Activated CD4-positive, alpha-beta memory T cell treated with anti-CD3 and anti-CD28 coated beads for 36 hours (primary cell): ENCODE data around the gene CCDC116. TPM values are rescaled to one million over a fixed set of nuclear protein-coding genes. Genes with fewer than 3 reads are reported as not detected.
A peak's percentile ranks its signal among the peaks of the same experiment; 100 is the strongest.
"Not testable (repeated sequence)": the region's sequence is repeated elsewhere in the genome, so short reads cannot be mapped to it uniquely, and the experiment has no call there.

Source experiments
- CTCF ChIA-PET: fragments of 350-600 bp; sonication (Branson Sonifier 250); formaldehyde crosslinking; loops from one replicate; lab custom pipeline; 2021; ENCODE audit warnings: antibody characterized with exemption, inconsistent platforms; lab: Charles Lee
- POLR2A ChIA-PET: fragments of 350-600 bp; sonication (Branson Sonifier 250); formaldehyde crosslinking; loops from one replicate; lab custom pipeline; 2021; ENCODE audit warnings: antibody characterized with exemption; lab: Charles Lee
- DNase-seq: peaks from one replicate; pipeline ENCODE4 v3.0.0-alpha.2; 2020
- H3K27ac Mint-ChIP-seq: one replicate; pipeline ENCODE4 v1.8.0; 2021; ENCODE audit warnings: mixed read lengths
- H3K27me3 Mint-ChIP-seq: one replicate; pipeline ENCODE4 v1.8.0; 2021; ENCODE audit warnings: mixed read lengths
- H3K36me3 Mint-ChIP-seq: one replicate; pipeline ENCODE4 v1.8.0; 2021; ENCODE audit warnings: mixed read lengths
- H3K4me1 Mint-ChIP-seq: one replicate; pipeline ENCODE4 v1.8.0; 2021; ENCODE audit warnings: low read depth, mixed read lengths
- H3K4me3 Mint-ChIP-seq: one replicate; pipeline ENCODE4 v1.8.0; 2021; ENCODE audit warnings: mild to moderate bottlenecking, mixed read lengths
- H3K9me3 Mint-ChIP-seq: one replicate; pipeline ENCODE4 v1.8.0; 2021; ENCODE audit warnings: mixed read lengths
- intact Hi-C: fragments of 100-400 bp; cut with micrococcal nuclease; formaldehyde crosslinking; loops from one replicate; pipeline ENCODE4 v1.15.1; 2023
- total RNA-seq, 2 experiments: library from RNA; stranded (reverse); gene quantifications; one replicate each; pipeline ENCODE4 v1.2.3, GENCODE V29; 2021

Gene CCDC116
- total RNA-seq, 2 experiments from 2014 or later: 0.27 to 0.31 TPM

GRCh38 chr22:21594865-21595452, 37.6 kb upstream of the CCDC116 start:
- Mint-ChIP-seq H3K36me3 (peaks cover 39% of the 10 kb centered on the region), H3K4me3 (no peak overlapping the region), H3K4me1 (peaks cover 39% of the 10 kb centered on the region), H3K27ac (no peak overlapping the region), H3K9me3 (no peaks in the 10 kb centered on the region), H3K27me3 (no peaks in the 10 kb centered on the region)
- ChIA-PET POLR2A (no interaction called here), CTCF (no interaction called here)
- intact Hi-C loops: no loop called here
- DNase-seq: no peak

- CTCF ChIA-PET: interaction anchor here (1.2 to 1.5 kb wide), 2 partner anchors 9 to 33 kb away, joined by 3 read pairs; no protein-coding TSS in a partner anchor
Observed at GRCh38 chr22:21596356-21597135, 36.0 kb upstream of the CCDC116 start.

GRCh38 chr22:21598302-21598701, 34.3 kb upstream of the CCDC116 start:
- Mint-ChIP-seq H3K27me3 (no peaks in the 10 kb centered on the region), H3K4me1 (peaks cover 37% of the 10 kb centered on the region)

More at GRCh38 chr22:21596356-21597135, 36.0 kb upstream of the CCDC116 start:
- H3K27ac Mint-ChIP-seq, H3K27me3 Mint-ChIP-seq, DNase-seq, H3K9me3 Mint-ChIP-seq, POLR2A ChIA-PET, H3K4me3 Mint-ChIP-seq, intact Hi-C loops: not testable (repeated sequence)
- peaks cover 39% of the 10 kb centered on the region for H3K36me3 Mint-ChIP-seq
- H3K4me1 Mint-ChIP-seq: peaks cover 35% of the 10 kb centered on the region

GRCh38 chr22:21599053-21599893, 33.3 kb upstream of the CCDC116 start:
- no peaks in the 10 kb centered on the region for H3K27me3 Mint-ChIP-seq

More at GRCh38 chr22:21598302-21598701, 34.3 kb upstream of the CCDC116 start:
- Mint-ChIP-seq H3K27ac (no peak overlapping the region), H3K36me3 (peaks cover 41% of the 10 kb centered on the region), H3K4me3 (no peak overlapping the region), H3K9me3 (no peaks in the 10 kb centered on the region)
- DNase-seq: no peak
- ChIA-PET CTCF (interaction anchor here (1.4 to 2.3 kb wide), 3 partner anchors 31 to 48 kb away, joined by 3 to 7 read pairs (median 6); partner anchors contain the start of gene SDF2L1), POLR2A (no interaction called here)
- intact Hi-C loops: no loop called here

GRCh38 chr22:21602579-21602978, 30.0 kb upstream of the CCDC116 start:
- ChIA-PET CTCF (no interaction called here), POLR2A (interaction anchor here (1.4 kb wide), 1 partner anchor 10 kb away, joined by 4 read pairs; no protein-coding TSS in a partner anchor)
- no peaks in the 10 kb centered on the region for H3K27me3 Mint-ChIP-seq
- H3K4me3 Mint-ChIP-seq: no peak overlapping the region
- H3K9me3 Mint-ChIP-seq: no peaks in the 10 kb centered on the region
- H3K27ac Mint-ChIP-seq: peak overlapping the region; percentile 21
- intact Hi-C loops: no loop called here
- peaks cover 37% of the 10 kb centered on the region for H3K4me1 Mint-ChIP-seq
- DNase-seq: no peak
- H3K36me3 Mint-ChIP-seq: peaks cover 12% of the 10 kb centered on the region

More at GRCh38 chr22:21599053-21599893, 33.3 kb upstream of the CCDC116 start:
- peak overlapping the region; percentile 7 for H3K27ac Mint-ChIP-seq
- intact Hi-C loops: no loop called here
- peaks cover 31% of the 10 kb centered on the region for H3K36me3 Mint-ChIP-seq
- POLR2A ChIA-PET: no interaction called here
- peaks cover 27% of the 10 kb centered on the region for H3K4me1 Mint-ChIP-seq
- no peak overlapping the region for H3K4me3 Mint-ChIP-seq
- DNase-seq: no peak
- CTCF ChIA-PET: interaction anchor here (0.9 to 2.3 kb wide), 2 partner anchors 30 to 47 kb away, joined by 3 to 6 read pairs; no protein-coding TSS in a partner anchor
- no peaks in the 10 kb centered on the region for H3K9me3 Mint-ChIP-seq

- no peak for DNase-seq
- Mint-ChIP-seq H3K27ac (no peak overlapping the region), H3K27me3 (no peaks in the 10 kb centered on the region), H3K36me3 (peaks cover 11% of the 10 kb centered on the region), H3K4me3 (no peak overlapping the region), H3K4me1 (peaks cover 37% of the 10 kb centered on the region), H3K9me3 (no peaks in the 10 kb centered on the region)
- ChIA-PET POLR2A (no interaction called here), CTCF (interaction anchor here (1.0 to 1.3 kb wide), 3 partner anchors 9 to 42 kb away, joined by 3 to 4 read pairs (median 3); no protein-coding TSS in a partner anchor)
- intact Hi-C loops: no loop called here
Observed at GRCh38 chr22:21603973-21604372, 28.6 kb upstream of the CCDC116 start.

- Mint-ChIP-seq H3K36me3 (peaks cover 8% of the 10 kb centered on the region), H3K4me1 (peaks cover 27% of the 10 kb centered on the region), H3K27me3 (no peaks in the 10 kb centered on the region), H3K27ac (no peak overlapping the region), H3K9me3 (no peaks in the 10 kb centered on the region), H3K4me3 (no peak overlapping the region)
- ChIA-PET POLR2A (no interaction called here), CTCF (interaction anchor here (0.8 to 2.2 kb wide), 4 partner anchors 17 to 41 kb away, joined by 3 to 7 read pairs (median 4); partner anchors contain the start of gene SDF2L1)
- no peak for DNase-seq
- intact Hi-C loops: no loop called here
Observed at GRCh38 chr22:21605887-21606564, 26.5 kb upstream of the CCDC116 start.

- H3K4me3 Mint-ChIP-seq: no peak overlapping the region
- CTCF ChIA-PET: interaction anchor here (0.8 to 2.2 kb wide), 5 partner anchors 16 to 40 kb away, joined by 3 to 7 read pairs (median 4); partner anchors contain the start of genes SDF2L1 and YDJC
- POLR2A ChIA-PET: interaction anchor here (0.9 kb wide), 1 partner anchor 19 kb away, joined by 3 read pairs; no protein-coding TSS in a partner anchor
- H3K9me3 Mint-ChIP-seq: no peaks in the 10 kb centered on the region
- no peaks in the 10 kb centered on the region for H3K27me3 Mint-ChIP-seq
- intact Hi-C loops: no loop called here
- H3K4me1 Mint-ChIP-seq: peaks cover 33% of the 10 kb centered on the region
- no peak overlapping the region for H3K27ac Mint-ChIP-seq
- DNase-seq: no peak
- H3K36me3 Mint-ChIP-seq: peaks cover 14% of the 10 kb centered on the region
Observed at GRCh38 chr22:21606775-21607174, 25.8 kb upstream of the CCDC116 start.

- Mint-ChIP-seq H3K36me3 (peaks cover 22% of the 10 kb centered on the region), H3K4me1 (peaks cover 39% of the 10 kb centered on the region)
- H3K27ac Mint-ChIP-seq, H3K9me3 Mint-ChIP-seq, DNase-seq, POLR2A ChIA-PET, H3K27me3 Mint-ChIP-seq, H3K4me3 Mint-ChIP-seq, intact Hi-C loops: not testable (repeated sequence)
- CTCF ChIA-PET: interaction anchor here (1.4 to 3.3 kb wide), 3 partner anchors 13 to 37 kb away, joined by 6 to 15 read pairs (median 6); partner anchors contain the start of gene YDJC
Observed at GRCh38 chr22:21609556-21610157, 22.9 kb upstream of the CCDC116 start.

- ChIA-PET CTCF (interaction anchor here (3.3 kb wide), 1 partner anchor 18 kb away, joined by 15 read pairs; the partner anchor contains the start of gene YDJC), POLR2A (no interaction called here)
- DNase-seq: no peak
- Mint-ChIP-seq H3K4me3 (no peak overlapping the region), H3K9me3 (no peaks in the 10 kb centered on the region), H3K27me3 (no peaks in the 10 kb centered on the region), H3K27ac (peak overlapping the region; percentile 84), H3K4me1 (peaks cover 36% of the 10 kb centered on the region), H3K36me3 (peaks cover 26% of the 10 kb centered on the region)
- intact Hi-C loops: no loop called here
Observed at GRCh38 chr22:21611210-21611977, 21.2 kb upstream of the CCDC116 start.
